HUES48 (cell line): Measurements from ENCODE around the gene ARHGAP18.
A peak's percentile ranks its signal among the peaks of the same experiment; 100 is the strongest.

Experiments used
- H3K27ac ChIP-seq: one replicate; pipeline ENCODE4 v1.7.0; 2013; ENCODE audit warnings: low read depth, low read length, inconsistent platforms
- H3K27me3 ChIP-seq: 2 replicates; pipeline ENCODE4 v1.6.1; 2013; ENCODE audit warnings: mild to moderate bottlenecking, low read length; ENCODE audit not compliant: control insufficient read depth, insufficient read depth
- H3K36me3 ChIP-seq: 2 replicates; pipeline ENCODE4 v1.6.1; 2013; ENCODE audit warnings: low read length; ENCODE audit not compliant: control insufficient read depth, insufficient read depth
- H3K4me1 ChIP-seq: 2 replicates; pipeline ENCODE4 v1.6.1; 2013; ENCODE audit warnings: mild to moderate bottlenecking, low read length; ENCODE audit not compliant: control insufficient read depth, insufficient read depth
- H3K4me3 ChIP-seq: 2 replicates; pipeline ENCODE4 v1.5.1; 2013; ENCODE audit warnings: mild to moderate bottlenecking, low read depth, low read length
- H3K9ac ChIP-seq: 2 replicates; pipeline ENCODE4 v1.6.1; 2013; ENCODE audit warnings: mild to moderate bottlenecking, low read depth, low read length, moderate library complexity
- H3K9me3 ChIP-seq: 2 replicates; pipeline ENCODE4 v1.6.1; 2013; ENCODE audit warnings: low read length; ENCODE audit not compliant: control insufficient read depth, insufficient read depth

ARHGAP18 gene

GRCh38 chr6:129691709-129692108, 18.3 kb downstream of the ARHGAP18 start:
- Histone ChIP-seq H3K27me3 (no peaks in the 10 kb centered on the region), H3K4me1 (peaks cover 19% of the 10 kb centered on the region), H3K4me3 (no peak overlapping the region), H3K9ac (no peak overlapping the region), H3K36me3 (no peaks in the 10 kb centered on the region), H3K9me3 (no peaks in the 10 kb centered on the region), H3K27ac (no peak overlapping the region)

- H3K36me3 ChIP-seq: no peaks in the 10 kb centered on the region
- H3K27me3 ChIP-seq: no peaks in the 10 kb centered on the region
- H3K9me3 ChIP-seq: no peaks in the 10 kb centered on the region
- no peak overlapping the region for H3K4me3 ChIP-seq
- H3K4me1 ChIP-seq: peaks cover 18% of the 10 kb centered on the region
- no peak overlapping the region for H3K27ac ChIP-seq
- no peak overlapping the region for H3K9ac ChIP-seq
These were observed 18.8 kb downstream of the ARHGAP18 start for GRCh38 chr6:129691043-129691640.

- Histone ChIP-seq H3K4me3 (no peak overlapping the region), H3K36me3 (no peaks in the 10 kb centered on the region), H3K27ac (no peak overlapping the region), H3K4me1 (peaks cover 12% of the 10 kb centered on the region), H3K27me3 (no peaks in the 10 kb centered on the region), H3K9me3 (no peaks in the 10 kb centered on the region), H3K9ac (no peak overlapping the region)
These were observed 22.9 kb downstream of the ARHGAP18 start for GRCh38 chr6:129686941-129687627.

- H3K4me1 ChIP-seq: peaks cover 12% of the 10 kb centered on the region
These were observed 24.3 kb downstream of the ARHGAP18 start for GRCh38 chr6:129685662-129686031.

GRCh38 chr6:129684903-129685661, 24.9 kb downstream of the ARHGAP18 start:
- Histone ChIP-seq H3K9me3 (no peaks in the 10 kb centered on the region), H3K27ac (no peak overlapping the region), H3K4me1 (peaks cover 11% of the 10 kb centered on the region), H3K9ac (no peak overlapping the region), H3K36me3 (no peaks in the 10 kb centered on the region), H3K27me3 (no peaks in the 10 kb centered on the region), H3K4me3 (no peak overlapping the region)

More at GRCh38 chr6:129685662-129686031, 24.3 kb downstream of the ARHGAP18 start:
- Histone ChIP-seq H3K27me3 (no peaks in the 10 kb centered on the region), H3K27ac (no peak overlapping the region), H3K36me3 (no peaks in the 10 kb centered on the region), H3K9me3 (no peaks in the 10 kb centered on the region), H3K9ac (no peak overlapping the region), H3K4me3 (no peak overlapping the region)

- Histone ChIP-seq H3K36me3 (no peaks in the 10 kb centered on the region), H3K9ac (no peak overlapping the region), H3K27me3 (no peaks in the 10 kb centered on the region), H3K4me3 (no peak overlapping the region), H3K9me3 (no peaks in the 10 kb centered on the region), H3K4me1 (0 out of 2 replicates have a peak, but pooled peaks cover 11% of the 10 kb centered on the region), H3K27ac (no peak overlapping the region)
These were observed 25.6 kb downstream of the ARHGAP18 start for GRCh38 chr6:129684323-129684884.

GRCh38 chr6:129683601-129684322, 26.2 kb downstream of the ARHGAP18 start:
- Histone ChIP-seq H3K4me3 (no peak overlapping the region), H3K27ac (peak overlapping the region; percentile 35), H3K36me3 (no peaks in the 10 kb centered on the region), H3K4me1 (0 out of 2 replicates have a peak, but pooled peaks cover 10% of the 10 kb centered on the region), H3K9ac (no peak overlapping the region), H3K27me3 (no peaks in the 10 kb centered on the region), H3K9me3 (no peaks in the 10 kb centered on the region)

GRCh38 chr6:129681913-129682205, 28.1 kb downstream of the ARHGAP18 start:
- H3K9me3 ChIP-seq: no peaks in the 10 kb centered on the region
- no peaks in the 10 kb centered on the region for H3K27me3 ChIP-seq
- H3K4me3 ChIP-seq: no peak overlapping the region
- H3K4me1 ChIP-seq: 0 out of 2 replicates have a peak, but pooled peaks cover 10% of the 10 kb centered on the region
- no peak overlapping the region for H3K27ac ChIP-seq
- H3K36me3 ChIP-seq: no peaks in the 10 kb centered on the region
- H3K9ac ChIP-seq: no peak overlapping the region

GRCh38 chr6:129680633-129681032, 29.3 kb downstream of the ARHGAP18 start:
- no peaks in the 10 kb centered on the region for H3K36me3 ChIP-seq
- no peak overlapping the region for H3K27ac ChIP-seq
- no peaks in the 10 kb centered on the region for H3K9me3 ChIP-seq
- H3K4me3 ChIP-seq: no peak overlapping the region
- H3K9ac ChIP-seq: no peak overlapping the region
- H3K4me1 ChIP-seq: 0 out of 2 replicates have a peak, but pooled peaks cover 10% of the 10 kb centered on the region
- no peaks in the 10 kb centered on the region for H3K27me3 ChIP-seq

GRCh38 chr6:129679758-129680157, 30.2 kb downstream of the ARHGAP18 start:
- H3K4me3 ChIP-seq: no peak overlapping the region
- H3K36me3 ChIP-seq: no peaks in the 10 kb centered on the region
- no peaks in the 10 kb centered on the region for H3K27me3 ChIP-seq
- 0 out of 2 replicates have a peak, but pooled peaks cover 10% of the 10 kb centered on the region for H3K4me1 ChIP-seq
- no peaks in the 10 kb centered on the region for H3K9me3 ChIP-seq
- no peak overlapping the region for H3K27ac ChIP-seq
- H3K9ac ChIP-seq: no peak overlapping the region
